GM18507 (cell line): ENCODE data around the gene DNAI1.

Experiments
- DNase-seq: peaks from one replicate; pipeline ENCODE4 v3.0.0; 2011; ENCODE audit warnings: low read depth; ENCODE audit not compliant: insufficient read length; ENCODE audit errors: extremely low spot score
- FAIRE-seq: peaks from 2 replicates; lab custom pipeline; 2011; peaks lifted over from hg19 to GRCh38; lab: Jason Lieb, UNC

Gene DNAI1

DNA sequence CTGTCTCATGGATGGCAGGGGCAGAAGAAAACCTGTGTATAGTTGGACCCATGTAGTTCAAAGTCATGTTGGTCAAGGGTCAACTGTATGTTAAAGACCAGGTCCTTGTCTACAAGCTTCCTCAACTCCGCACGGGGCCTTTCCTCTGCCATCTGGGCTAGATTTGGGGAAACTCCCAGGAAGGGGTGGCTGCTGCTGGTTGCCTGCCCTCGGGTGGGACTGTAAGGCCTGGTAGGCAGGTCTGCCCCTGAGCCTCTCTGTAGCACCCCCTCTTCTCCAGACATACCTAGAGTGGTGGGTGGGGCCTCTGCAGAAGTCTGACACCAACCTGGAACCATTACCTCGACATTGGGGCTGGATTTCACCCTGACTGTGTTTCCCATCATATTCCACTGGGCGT, 49.0 kb downstream of the DNAI1 start:
- DNase-seq (no peak), FAIRE-seq (no peak)

DNA sequence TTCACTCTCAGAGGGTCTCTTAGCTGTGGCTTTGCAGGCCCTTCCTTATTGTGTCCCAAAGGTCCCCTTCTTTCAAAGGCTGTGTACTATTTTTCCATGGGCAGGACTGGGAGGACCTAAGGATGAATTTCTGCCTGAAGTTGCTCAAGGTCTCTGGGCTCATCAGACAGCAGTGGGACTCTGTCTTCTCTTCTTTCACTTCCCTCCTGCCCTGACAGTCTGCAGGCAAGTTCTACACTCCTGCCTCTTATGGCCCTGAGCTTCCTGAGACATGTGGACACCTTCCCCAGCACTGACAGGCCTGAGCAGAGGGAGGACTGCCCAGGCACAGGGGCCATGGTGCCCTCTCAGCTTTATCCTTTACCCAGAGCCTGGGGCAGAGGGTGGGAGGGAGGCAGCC, 49.4 kb downstream of the DNAI1 start:
- no peak for FAIRE-seq

DNA sequence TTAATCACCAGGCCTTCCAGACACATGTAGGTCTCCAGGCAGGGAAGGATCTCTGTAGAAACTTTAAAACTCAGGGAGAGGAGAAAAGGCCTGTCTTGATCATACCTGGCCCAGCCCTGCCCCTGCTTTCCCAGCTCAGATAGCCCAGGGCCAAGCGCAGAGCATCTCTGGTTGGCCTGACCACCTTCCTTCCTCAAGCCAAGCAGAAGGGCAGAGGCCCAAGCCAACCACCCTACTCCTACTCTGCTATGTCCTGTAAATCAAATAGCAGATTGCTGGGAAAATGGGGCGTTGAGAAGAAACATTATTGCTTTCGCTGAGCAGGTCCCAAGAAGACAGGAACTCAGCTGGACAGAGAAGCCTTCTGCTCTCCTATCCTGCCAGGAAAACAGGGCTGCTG, 49.9 kb downstream of the DNAI1 start:
- FAIRE-seq: no peak

More for the DNA sequence above, 49.4 kb downstream of the DNAI1 start:
- no peak for DNase-seq

DNA sequence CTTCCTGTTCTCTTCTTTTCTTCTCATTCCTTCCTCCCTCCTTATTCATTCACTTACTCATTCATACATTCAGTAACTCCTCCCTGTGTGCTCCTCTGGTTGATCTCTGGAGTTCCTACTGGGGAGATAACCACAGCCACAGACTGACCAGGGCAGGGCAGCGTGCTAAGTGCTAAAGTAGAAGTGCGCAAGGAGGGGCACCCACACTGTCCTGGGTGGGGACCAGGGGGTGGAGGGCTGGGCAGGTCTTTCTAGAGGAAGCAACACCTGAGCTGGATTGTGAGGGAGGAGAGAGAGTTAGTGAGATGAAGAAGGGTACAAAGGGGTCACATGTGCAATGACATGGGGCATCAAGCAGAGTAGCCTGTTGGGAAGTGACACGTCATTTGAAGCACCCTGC, 50.3 kb downstream of the DNAI1 start:
- no peak for FAIRE-seq
- DNase-seq: no peak

More for the DNA sequence above, 49.9 kb downstream of the DNAI1 start:
- DNase-seq: no peak

DNA sequence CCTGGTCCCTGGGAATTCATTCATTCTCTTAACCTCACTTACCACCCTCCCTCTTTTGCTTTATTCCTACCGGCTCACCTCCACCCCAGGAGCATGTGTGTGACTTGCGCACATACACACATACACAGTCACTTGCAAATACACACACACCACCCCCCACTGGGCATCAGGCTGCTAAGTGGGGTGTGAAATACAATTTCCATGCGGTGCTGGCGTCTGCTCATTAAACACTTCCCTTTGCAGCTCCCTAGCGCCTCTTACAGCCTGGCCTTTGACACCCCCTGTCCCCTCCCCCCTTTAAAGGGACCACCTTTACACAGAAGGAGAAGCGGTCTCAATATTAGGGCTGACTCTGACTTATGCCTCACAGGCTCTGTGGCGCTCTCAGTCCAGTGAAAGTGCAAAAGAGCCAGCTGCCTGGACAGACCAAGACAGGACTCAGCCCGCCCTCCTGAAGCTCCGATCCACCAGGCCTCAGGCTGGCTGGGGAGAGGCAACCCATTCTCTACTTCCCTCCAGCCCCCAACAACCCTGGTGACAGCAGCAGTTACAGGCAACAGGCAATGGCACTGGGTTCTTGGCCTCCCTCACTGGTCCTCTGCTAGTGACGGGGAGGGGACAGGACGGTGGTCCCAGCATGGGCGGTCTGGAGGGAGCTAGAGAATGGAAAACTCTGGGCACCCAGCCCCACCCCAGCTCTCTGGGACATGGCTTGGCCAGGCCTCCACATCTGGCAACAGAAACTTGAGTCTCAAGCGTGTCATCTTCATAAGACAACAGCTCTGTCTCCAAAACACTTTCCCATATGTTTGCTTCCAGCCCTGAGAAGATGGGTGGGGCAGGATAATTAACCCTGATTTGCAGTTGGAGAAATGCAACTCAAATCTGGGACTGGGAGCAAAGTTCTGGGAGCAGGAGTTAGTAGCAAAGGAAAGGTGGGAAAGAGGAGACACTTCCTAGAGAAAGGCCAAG, 52.2 kb downstream of the DNAI1 start:
- FAIRE-seq (no peak), DNase-seq (no peak)

DNA sequence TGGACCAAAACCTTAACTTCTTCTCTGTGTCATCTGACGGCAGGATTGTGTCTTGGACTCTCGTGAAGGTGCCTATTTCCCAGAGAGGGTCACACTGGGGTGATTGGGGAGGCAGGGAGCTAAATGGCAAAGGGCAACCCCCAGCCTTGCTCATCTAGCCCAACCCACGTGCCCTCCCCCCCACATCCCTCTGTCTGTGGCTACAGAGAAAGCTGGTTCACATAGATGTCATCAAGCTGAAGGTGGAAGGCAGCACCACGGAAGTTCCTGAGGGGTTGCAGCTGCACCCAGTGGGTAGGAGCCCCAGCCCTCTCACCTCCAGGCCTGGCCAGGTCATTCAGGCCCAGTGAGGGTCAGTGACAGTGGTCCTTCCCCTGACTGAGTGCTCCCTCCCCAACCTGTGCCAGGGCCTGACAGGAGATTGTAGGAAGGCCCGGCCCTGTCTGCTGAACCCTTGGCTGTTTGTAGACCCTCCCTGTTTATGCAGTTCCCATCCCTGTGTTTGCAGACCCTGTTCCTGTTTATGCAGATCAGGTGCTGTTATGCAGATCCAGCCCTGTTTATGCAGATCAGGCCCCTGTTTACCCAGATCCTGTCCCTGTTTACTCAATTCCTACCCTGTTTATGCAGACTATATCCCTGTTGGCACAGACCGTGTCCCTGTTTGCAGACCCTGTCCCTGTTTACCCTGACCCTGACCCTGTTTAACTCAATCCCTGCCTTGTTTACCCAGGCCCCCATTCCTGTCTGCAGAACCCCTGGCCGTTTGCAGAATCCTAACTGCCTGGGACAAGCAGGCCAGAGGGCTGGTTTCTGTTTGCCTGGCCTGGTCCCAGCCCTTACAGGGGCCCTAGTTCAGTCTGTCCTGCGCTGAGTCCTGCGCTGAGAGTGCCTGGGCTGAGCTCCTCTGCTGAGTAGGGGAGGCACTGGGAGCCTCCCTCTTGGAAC, 53.8 kb downstream of the DNAI1 start:
- FAIRE-seq (no peak), DNase-seq (no peak)

DNA sequence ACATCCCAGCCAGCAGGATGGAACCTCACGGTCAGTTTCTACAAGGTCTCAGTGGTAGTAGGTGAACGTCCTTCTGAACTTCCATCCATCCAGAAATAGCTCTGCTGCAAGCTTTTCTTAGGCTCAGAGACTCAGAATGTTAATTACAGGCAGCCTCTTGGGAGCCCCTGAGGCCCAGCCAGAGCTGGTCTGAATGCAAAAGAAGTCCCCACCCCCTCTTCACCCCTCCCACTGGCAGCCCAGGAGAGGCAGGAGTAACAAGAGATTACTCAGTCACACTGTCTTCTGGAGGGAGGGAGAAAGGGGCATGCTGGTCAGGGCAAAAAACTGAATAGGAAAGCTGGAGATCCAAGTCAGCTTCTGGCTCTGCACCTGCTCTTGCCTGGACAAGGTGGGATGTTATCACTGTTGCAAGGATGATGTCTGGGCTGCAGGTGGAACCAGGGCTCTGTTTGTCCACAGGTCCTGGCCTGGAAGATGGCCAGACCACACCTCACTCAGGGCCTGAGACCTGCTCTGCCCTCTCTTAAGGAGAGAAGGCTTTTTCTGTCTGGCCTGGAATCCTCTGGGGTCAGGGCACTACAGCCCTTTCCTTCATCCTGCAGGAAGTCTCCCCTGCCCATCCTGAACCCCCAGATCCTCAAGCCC, 55.1 kb downstream of the DNAI1 start:
- no peak for DNase-seq
- FAIRE-seq: no peak

DNA sequence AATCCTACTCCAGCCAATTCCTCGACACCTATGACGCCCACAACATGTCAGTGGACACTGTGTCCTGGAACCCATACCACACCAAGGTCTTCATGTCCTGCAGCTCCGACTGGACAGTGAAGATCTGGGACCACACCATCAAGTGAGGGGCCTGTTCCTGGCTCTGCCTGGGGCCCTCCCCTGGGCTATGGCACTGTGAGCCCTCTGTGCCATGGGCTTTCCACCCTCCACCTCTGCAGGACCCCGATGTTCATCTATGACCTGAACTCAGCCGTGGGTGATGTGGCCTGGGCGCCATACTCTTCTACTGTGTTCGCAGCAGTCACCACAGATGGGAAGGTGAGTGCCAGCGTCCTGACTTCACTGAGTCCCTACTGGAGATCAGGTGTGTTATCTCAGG, 55.8 kb downstream of the DNAI1 start:
- FAIRE-seq: no peak
- DNase-seq: no peak

DNA sequence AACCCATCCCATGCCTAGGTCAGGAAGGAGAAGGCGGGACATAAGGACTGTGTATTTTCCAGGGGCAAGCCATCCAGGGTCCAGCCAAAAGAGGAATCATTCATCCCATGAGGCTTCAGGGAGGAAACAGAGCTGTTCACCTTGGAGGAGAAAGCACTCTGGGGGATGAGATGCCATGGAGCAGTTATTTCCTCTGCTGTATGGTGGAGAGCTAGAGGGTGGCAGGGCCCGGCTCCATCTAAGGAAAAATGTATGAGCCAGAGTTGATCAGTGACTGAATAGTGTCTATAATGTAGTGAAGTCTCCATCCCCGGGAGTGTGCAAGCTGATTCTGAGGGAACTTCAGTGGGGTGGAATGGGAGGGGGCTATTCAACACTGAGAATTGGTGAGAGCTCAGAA, 56.2 kb downstream of the DNAI1 start:
- DNase-seq (no peak), FAIRE-seq (no peak)

DNA sequence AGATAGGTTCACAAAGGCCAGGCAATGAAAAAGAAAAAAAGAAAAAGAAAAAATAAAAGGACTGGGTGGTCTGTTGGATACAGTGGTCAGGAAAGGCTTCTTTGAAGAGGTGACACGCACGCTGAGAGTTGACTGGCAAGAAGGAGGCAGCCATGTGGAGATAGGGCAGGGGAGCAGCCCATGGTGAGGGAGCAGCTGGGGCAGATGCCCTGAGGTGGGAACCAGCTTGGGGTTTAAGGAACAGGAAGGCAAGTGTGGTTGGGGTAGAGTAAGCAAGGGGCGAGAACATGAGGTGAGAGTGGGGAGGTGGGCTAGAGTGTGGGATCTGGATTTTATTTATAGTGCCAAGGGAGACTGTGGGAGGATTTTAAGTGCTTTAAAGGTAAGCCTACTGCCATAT, 57.4 kb downstream of the DNAI1 start:
- DNase-seq: no peak

DNA sequence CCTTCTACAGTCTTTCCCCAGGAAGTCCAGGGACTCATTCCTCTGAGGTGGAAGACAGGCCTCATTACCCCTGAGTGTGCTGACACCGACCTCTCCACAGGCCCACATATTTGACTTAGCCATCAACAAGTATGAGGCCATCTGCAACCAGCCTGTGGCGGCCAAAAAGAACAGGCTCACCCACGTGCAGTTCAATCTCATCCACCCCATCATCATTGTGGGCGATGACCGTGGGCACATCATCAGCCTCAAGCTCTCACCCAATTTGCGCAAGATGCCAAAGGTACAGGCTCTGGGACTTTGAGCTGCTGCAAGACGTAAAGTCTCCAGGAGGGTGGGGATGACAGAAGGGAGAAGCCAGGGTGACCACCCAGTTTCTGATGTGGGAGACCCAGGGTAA, 58.6 kb downstream of the DNAI1 start:
- DNase-seq (no peak), FAIRE-seq (no peak)

More for the DNA sequence above, 57.4 kb downstream of the DNAI1 start:
- no peak for FAIRE-seq

DNA sequence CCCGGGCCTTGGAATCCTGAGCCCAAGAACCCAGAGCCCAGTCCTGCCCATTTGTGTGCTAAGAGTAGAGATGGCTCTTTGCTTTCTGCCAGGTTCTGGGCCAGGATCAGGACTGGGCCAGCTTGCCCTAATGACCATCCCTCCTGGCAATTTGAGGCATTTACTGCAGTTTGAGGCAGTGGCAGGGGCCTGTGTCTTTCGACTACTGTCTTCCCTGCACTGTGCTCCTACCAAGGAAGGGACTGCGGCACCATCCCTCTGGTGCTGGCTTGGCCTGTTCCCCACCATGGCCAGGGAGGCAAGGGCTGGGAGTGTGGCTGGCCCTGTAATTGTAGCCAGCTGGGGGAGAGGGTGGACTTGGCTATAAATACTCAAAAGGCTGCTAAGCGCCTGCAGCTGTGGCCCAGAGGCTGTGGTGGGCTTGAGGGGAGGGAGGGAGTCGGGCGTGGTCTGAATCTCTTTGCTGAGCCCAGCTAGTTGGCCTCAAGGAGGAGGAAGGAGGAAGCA, 59.6 kb downstream of the DNAI1 start:
- no peak for DNase-seq
- no peak for FAIRE-seq

DNA sequence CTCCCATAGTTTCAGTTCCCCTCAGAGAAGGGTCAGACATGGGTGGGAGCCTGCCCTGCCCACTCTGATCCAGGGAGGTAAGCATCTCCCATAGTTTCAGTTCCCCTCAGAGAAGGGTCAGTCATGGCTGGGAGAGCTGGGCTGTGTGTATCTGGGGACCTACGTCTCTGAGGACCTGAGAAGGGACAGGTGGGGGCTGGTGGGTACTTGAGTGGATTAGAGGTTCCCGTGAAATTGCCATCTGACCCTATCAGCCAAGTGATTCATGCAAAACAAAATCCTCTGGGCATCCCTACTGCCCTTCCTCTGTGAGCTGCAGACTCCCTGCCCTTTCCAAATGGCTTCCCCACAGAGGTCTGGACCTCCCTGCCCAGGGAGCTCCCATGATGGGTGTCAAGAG, 60.3 kb downstream of the DNAI1 start:
- DNase-seq: no peak
- no peak for FAIRE-seq

DNA sequence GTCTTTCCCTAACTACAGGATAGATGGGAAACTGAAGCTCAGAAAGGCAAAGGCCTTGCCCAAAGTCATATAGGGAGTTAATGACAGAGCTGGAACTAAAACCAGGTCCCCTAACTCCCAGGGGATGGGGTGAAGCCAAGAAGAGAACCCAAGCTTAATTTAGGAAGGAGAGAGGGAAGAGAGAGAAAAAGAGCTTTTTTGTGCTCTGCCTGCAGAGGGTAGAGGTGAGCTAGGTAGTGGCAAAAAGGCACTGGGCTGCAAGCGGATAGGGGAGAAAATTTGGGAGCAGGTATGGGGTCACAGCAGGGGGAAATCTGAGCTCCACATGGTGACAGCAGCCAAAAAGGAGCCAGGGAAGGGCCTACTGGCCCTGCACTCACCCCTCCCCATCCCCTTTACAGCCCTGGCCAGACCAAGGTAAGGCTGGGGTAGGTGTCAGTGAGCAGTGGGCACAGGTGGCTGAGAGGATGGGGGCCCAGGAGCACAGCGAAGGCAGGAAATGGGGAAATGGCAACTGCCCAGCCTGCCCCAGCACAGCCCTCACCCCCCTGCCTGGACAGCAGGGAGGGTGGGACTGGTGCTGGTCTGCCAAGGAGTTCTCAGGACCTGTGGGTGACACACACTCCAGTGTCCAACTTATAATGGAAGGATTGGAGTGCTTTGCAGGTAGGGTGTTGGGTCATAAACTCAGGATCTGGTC, 60.9 kb downstream of the DNAI1 start:
- DNase-seq (no peak), FAIRE-seq (no peak)

DNA sequence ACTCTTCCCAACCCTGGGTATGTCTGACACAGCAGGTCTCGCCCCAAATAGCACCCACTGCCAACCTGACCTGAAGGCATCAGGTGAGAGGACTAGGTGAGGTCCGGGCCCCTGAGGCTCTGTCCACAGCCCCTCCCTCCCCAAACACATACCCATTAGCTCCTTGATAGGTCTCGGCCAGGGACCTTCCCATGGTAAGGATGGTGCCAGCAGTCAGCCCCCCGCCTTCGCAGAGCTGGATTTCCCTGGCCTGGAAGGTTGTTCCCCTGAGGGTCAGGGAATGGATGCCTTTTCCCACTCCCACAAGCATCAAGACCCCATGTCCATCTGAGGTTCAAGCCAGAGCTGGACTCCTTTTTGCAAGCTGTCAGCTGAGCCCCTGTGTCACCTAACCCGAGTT, 61.5 kb downstream of the DNAI1 start:
- FAIRE-seq (no peak), DNase-seq (no peak)

DNA sequence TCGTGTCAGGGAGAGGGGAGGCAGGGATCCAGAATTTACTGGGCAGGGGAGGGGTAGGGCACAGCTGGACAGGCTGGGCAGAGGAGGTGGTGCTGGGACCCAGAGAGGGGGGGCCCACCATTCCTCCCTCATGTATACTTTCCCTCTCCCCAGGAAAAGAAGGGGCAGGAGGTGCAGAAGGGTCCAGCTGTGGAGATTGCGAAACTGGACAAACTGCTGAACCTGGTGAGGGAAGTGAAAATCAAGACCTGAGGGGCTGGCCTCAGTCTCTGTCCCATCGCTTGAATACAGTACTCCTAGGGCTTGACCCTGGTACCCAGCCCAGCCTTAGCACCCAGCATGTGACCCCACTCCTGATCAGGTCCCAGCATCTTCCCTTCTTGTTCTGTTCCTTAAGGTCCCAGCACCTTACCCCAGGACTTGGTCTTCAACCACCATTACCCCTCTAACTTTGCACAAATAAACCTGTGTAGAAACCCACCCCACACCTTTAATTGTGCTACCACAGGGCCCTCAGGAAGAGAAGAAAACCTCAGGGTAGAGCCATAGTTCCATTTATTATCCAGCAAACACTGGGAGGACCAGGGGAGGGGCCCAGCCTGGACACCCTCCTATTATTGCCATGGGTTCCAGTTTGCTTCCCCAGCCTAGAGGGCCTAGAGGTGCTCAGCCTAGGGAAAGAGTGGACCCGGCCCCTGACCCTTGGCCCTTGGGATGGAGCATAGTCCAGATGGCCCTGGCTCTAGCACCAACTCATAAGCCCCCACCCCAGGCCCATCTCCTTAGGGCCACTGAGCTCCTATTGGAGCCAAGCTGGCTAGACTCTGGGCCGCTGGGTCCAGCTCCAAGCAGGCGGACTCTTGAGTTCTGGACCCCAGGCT, 62.1 kb downstream of the DNAI1 start:
- no peak for DNase-seq
- no peak for FAIRE-seq

DNA sequence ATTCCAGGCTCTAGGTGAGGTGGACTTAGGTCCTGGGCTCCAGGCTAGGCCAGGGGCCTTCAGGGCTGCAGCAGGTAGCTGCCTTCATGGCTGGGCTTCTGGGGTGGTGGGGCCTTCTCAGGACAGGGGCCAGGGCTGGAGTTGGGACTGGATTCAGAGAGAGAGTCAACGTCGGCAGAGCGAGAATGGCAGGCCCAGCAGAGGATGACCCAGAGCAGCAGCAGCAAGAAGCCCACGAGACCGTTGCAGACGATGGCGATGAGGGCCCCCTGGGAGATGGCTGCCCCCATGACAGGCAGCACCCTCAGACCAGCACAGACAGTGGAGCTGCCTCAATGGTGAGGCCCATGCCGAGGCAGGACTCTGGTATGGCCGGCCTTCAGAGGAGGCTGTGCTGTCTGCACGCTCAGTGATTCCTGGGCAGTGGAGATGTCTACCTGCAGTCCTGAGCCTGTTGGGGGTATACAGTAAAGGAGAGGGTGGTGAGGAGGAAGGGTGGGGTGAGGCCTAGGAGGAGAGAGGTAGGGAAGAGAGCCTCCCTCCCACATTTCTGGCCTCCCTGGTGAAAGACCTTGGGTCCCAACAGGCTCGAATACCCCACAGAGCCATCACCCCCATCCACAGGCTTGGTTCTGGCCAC, 62.9 kb downstream of the DNAI1 start:
- DNase-seq (no peak), FAIRE-seq (no peak)
